Astrocyte (in vitro differentiated cells and primary cell): Measurements from ENCODE around the gene MPZL1.

Source experiments
- EZH2 ChIP-seq: IDR thresholded peaks from 2 replicates; pipeline ENCODE4 v1.6.1; 2012; ENCODE audit warnings: mild to moderate bottlenecking, low read length, inconsistent platforms; ENCODE audit not compliant: insufficient read depth
- TF ChIP-seq, protein P1 (sequence below): IDR thresholded peaks from 2 replicates; pipeline ENCODE4 v1.5.1; 2011; ENCODE audit warnings: low read depth, mild to moderate bottlenecking, inconsistent platforms, low read length, moderate library complexity; ENCODE audit not compliant: insufficient read depth

DNA sequence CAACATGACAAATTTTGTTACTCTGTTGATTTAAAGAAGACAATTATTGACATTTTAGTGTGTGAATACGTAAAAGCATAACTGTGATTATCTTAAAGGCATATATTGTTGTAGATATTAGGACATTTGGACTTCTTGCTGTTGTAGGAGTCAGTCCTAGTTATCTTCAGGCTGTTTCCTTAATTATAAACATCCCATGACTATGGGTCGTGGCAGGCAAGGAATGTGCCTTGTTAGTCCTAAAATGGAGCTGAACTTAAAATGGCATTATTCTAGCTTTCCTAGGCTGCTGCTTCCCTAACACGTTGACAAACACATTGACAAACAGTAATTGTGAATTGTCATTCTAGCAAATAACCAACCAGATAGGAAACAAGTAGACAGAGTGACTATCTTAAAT is 4.4 kb upstream of the MPZL1 start:
- no peak for TF ChIP-seq EZH2
- TF ChIP-seq, protein P1, sequence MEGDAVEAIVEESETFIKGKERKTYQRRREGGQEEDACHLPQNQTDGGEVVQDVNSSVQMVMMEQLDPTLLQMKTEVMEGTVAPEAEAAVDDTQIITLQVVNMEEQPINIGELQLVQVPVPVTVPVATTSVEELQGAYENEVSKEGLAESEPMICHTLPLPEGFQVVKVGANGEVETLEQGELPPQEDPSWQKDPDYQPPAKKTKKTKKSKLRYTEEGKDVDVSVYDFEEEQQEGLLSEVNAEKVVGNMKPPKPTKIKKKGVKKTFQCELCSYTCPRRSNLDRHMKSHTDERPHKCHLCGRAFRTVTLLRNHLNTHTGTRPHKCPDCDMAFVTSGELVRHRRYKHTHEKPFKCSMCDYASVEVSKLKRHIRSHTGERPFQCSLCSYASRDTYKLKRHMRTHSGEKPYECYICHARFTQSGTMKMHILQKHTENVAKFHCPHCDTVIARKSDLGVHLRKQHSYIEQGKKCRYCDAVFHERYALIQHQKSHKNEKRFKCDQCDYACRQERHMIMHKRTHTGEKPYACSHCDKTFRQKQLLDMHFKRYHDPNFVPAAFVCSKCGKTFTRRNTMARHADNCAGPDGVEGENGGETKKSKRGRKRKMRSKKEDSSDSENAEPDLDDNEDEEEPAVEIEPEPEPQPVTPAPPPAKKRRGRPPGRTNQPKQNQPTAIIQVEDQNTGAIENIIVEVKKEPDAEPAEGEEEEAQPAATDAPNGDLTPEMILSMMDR = no peak
